GM23248 (cell line): Measurements from ENCODE around the gene SLC6A4. TPM values are rescaled to one million over a fixed set of nuclear protein-coding genes. Genes with fewer than 3 reads are reported as not detected.

Source experiments
- DNase-seq: peaks from one replicate; pipeline ENCODE4 v3.0.0-alpha.2; 2015
- H2AFZ ChIP-seq: fragments of 200-600 bp; sonication (generic); 2 replicates; pipeline ENCODE4 v1.6.1; 2016; ENCODE audit warnings: antibody characterized with exemption
- H3F3A ChIP-seq: fragments of 200-600 bp; sonication (generic); 2 replicates; pipeline ENCODE4 v1.6.1; 2016; ENCODE audit warnings: mild to moderate bottlenecking, antibody characterized with exemption, mixed run types; ENCODE audit not compliant: insufficient read depth
- H3K27ac ChIP-seq: fragments of 200-600 bp; sonication (generic); 2 replicates; pipeline ENCODE4 v1.5.1; 2016; ENCODE audit warnings: mild to moderate bottlenecking
- H3K27me3 ChIP-seq: fragments of 200-600 bp; sonication (generic); replicated peaks from 2 replicates; pipeline ENCODE4 v1.6.1; 2016; ENCODE audit warnings: mild to moderate bottlenecking; ENCODE audit not compliant: insufficient read depth
- H3K36me3 ChIP-seq: fragments of 200-600 bp; sonication (generic); 2 replicates; pipeline ENCODE4 v1.6.1; 2016; ENCODE audit warnings: low read depth, mild to moderate bottlenecking
- H3K4me1 ChIP-seq: fragments of 200-600 bp; sonication (generic); 2 replicates; pipeline ENCODE4 v1.6.1; 2016; ENCODE audit warnings: mild to moderate bottlenecking; ENCODE audit not compliant: insufficient read depth
- H3K4me2 ChIP-seq: fragments of 200-600 bp; sonication (generic); one replicate; pipeline ENCODE4 v1.6.1; 2016; ENCODE audit warnings: mild to moderate bottlenecking; ENCODE audit not compliant: unreplicated experiment
- H3K4me3 ChIP-seq: fragments of 200-600 bp; sonication (generic); 2 replicates; pipeline ENCODE4 v1.5.1; 2016; ENCODE audit warnings: mild to moderate bottlenecking
- H3K79me2 ChIP-seq: fragments of 200-600 bp; sonication (generic); 2 replicates; pipeline ENCODE4 v1.6.1; 2016; ENCODE audit warnings: mild to moderate bottlenecking; ENCODE audit not compliant: insufficient read depth
- H3K9ac ChIP-seq: fragments of 200-600 bp; sonication (generic); 2 replicates; pipeline ENCODE4 v1.6.1; 2016; ENCODE audit warnings: mild to moderate bottlenecking
- H3K9me2 ChIP-seq: fragments of 200-600 bp; sonication (generic); 2 replicates; pipeline ENCODE4 v1.6.1; 2016; ENCODE audit warnings: mixed run types, mild to moderate bottlenecking, moderate library complexity; ENCODE audit not compliant: insufficient read depth
- H3K9me3 ChIP-seq: fragments of 200-600 bp; sonication (generic); one replicate; pipeline ENCODE4 v1.6.1; 2017; ENCODE audit warnings: low read depth
- H4K20me1 ChIP-seq: fragments of 200-600 bp; sonication (generic); 2 replicates; pipeline ENCODE4 v1.6.0; 2016; ENCODE audit not compliant: insufficient read depth
- EZH2 ChIP-seq: fragments of 200-600 bp; sonication (generic); IDR thresholded peaks from 2 replicates; pipeline ENCODE4 v1.6.1; 2018; ENCODE audit warnings: antibody characterized with exemption, mild to moderate bottlenecking; ENCODE audit not compliant: insufficient read depth, poor library complexity, severe bottlenecking
- EZH2phosphoT487 ChIP-seq: fragments of 200-600 bp; sonication (generic); IDR thresholded peaks from 2 replicates; pipeline ENCODE4 v1.6.1; 2018; ENCODE audit warnings: antibody characterized with exemption, moderate library complexity, mild to moderate bottlenecking, low read depth; ENCODE audit not compliant: insufficient read depth
- WGBS, 2 experiments: methylation state at CpG; one replicate each; pipeline ENCODE4 v1.1.6; 2015 to 2017; ENCODE audit warnings: low lambda C conversion rate in 2 of 2, low coverage in 1 of 2; ENCODE audit errors: missing lambda C conversion rate in 2 of 2; 5-methylcytosine and 5-hydroxymethylcytosine counted together
- in situ Hi-C: fragments of 300-500 bp; cut with MboI; formaldehyde crosslinking; loops from 2 replicates; pipeline ENCODE4 v1.15.0; 2020
- polyA plus RNA-seq: library from polyadenylated mRNA; unstranded; fragments of >200 nt; fragmentation: Nextera tagmentation; extraction: Ambion mirVana; gene quantifications from 2 replicates; pipeline ENCODE4 v1.2.1, GENCODE V29; 2016
- total RNA-seq: library from RNA; depleted of rRNA; stranded (reverse); fragments of >200 nt; shearing (Covaris generic); gene quantifications from 2 replicates; pipeline ENCODE4 v1.2.3, GENCODE V29; 2014; rRNA removed

SLC6A4 gene
- total RNA-seq (not detected in 2 replicates), polyA plus RNA-seq (0.03 and 0.05 TPM in 2 replicates)

- H3K27ac ChIP-seq: no peak within 1 kb of the TSS
- no peaks in the 10 kb centered on the region for H4K20me1 ChIP-seq
- peak within 1 kb of the TSS; percentile 66 for H2AFZ ChIP-seq
- peaks cover 39% of the 10 kb centered on the region for H3K27me3 ChIP-seq
- no peaks in the 10 kb centered on the region for H3F3A ChIP-seq
- H3K79me2 ChIP-seq: no peaks in the 10 kb centered on the region
- H3K9me2 ChIP-seq: no peaks in the 10 kb centered on the region
- H3K4me3 ChIP-seq: peak within 1 kb of the TSS; percentile 68
- H3K4me2 ChIP-seq: peak within 1 kb of the TSS; percentile 86
- 5 to 6% methylated on average over 72 to 81 of the region's 82 CpGs for WGBS, 2 experiments
- in situ Hi-C loops: no loop called here
- no peaks in the 10 kb centered on the region for H3K9me3 ChIP-seq
- peaks cover 12% of the 10 kb centered on the region for H3K4me1 ChIP-seq
- 0 out of 2 replicates have a peak within 1 kb of the TSS, but pooled peaks have one; percentile 6 for H3K9ac ChIP-seq
- H3K36me3 ChIP-seq: no peaks in the 10 kb centered on the region
- TF ChIP-seq EZH2phosphoT487 (0 out of 2 replicates have a peak, but pooled peaks have one; percentile 17), EZH2 (no peak)
- DNase-seq: peak; percentile 64
Observed at GRCh38 chr17:30235386-30236296, at the start of gene SLC6A4. Gene SLC6A4 (minus strand): TSS chr17:30235697. CDS start chr17:30221958, 13,739 bp downstream.

DNA sequence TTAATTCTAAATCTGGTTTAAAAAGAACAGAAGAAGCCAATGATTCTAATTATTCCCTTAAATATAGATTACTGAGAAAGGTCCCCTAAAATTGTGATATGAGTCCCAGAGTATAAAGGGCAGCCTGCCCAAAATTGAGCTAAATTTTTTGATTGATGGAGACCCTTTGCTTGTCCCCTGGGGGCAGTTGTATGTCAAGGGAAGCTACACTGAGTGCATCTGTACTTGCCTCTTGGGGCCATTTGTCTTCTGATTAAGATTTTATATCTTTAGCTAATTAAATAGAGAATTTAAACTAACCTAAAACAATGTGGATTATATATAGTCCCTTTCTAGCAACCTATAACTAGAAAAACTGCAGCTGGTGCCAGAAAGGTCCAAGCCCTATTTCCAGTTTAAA is 43.7 kb upstream of the SLC6A4 start:
- no peaks in the 10 kb centered on the region for H3K27me3 ChIP-seq
- H3K9me3 ChIP-seq: no peaks in the 10 kb centered on the region
- DNase-seq: no peak
- no peak overlapping the region for H2AFZ ChIP-seq
- in situ Hi-C loops: no loop called here
- no peaks in the 10 kb centered on the region for H3K9me2 ChIP-seq
- H3K9ac ChIP-seq: no peak overlapping the region
- no peak for TF ChIP-seq EZH2phosphoT487
- no peak for TF ChIP-seq EZH2
- no peaks in the 10 kb centered on the region for H4K20me1 ChIP-seq
- no peak overlapping the region for H3K27ac ChIP-seq
- H3F3A ChIP-seq: no peaks in the 10 kb centered on the region
- H3K4me2 ChIP-seq: no peak overlapping the region
- H3K36me3 ChIP-seq: peaks cover 8% of the 10 kb centered on the region
- no peak overlapping the region for H3K4me3 ChIP-seq
- H3K4me1 ChIP-seq: peaks cover 8% of the 10 kb centered on the region; the same call in 1 of the 2 replicates
- no peaks in the 10 kb centered on the region; the same call in 1 of the 2 replicates for H3K79me2 ChIP-seq

DNA sequence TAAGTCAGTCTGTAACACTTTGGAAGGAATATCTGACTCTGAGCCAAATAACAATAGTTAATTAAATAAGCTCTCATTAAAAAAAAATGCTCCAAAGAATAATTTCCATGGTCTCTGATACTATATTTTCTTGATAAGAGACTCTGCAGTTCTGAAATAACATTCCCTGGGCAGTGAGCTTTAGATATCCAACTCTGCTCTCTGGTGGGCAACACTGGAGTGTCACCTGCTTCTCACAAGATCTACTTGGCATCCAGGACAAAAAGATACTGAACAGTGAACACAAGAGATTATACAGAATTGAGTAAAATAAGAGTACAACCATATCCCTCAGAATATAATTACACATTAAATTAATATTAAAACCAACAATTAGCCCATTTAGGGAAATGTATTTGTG is 42.5 kb upstream of the SLC6A4 start:
- no peak for TF ChIP-seq EZH2phosphoT487
- TF ChIP-seq EZH2: no peak
- Histone ChIP-seq H3F3A (no peaks in the 10 kb centered on the region), H3K27ac (no peak overlapping the region), H3K27me3 (no peaks in the 10 kb centered on the region), H3K36me3 (peaks cover 11% of the 10 kb centered on the region), H3K9ac (no peak overlapping the region), H3K4me2 (no peak overlapping the region), H4K20me1 (no peaks in the 10 kb centered on the region), H3K79me2 (no peaks in the 10 kb centered on the region; the same call in 1 of the 2 replicates), H3K9me2 (no peaks in the 10 kb centered on the region), H3K9me3 (no peaks in the 10 kb centered on the region), H3K4me3 (no peak overlapping the region), H3K4me1 (peaks cover 8% of the 10 kb centered on the region; the same call in 1 of the 2 replicates), H2AFZ (no peak overlapping the region)
- peak; percentile 62 for DNase-seq
- in situ Hi-C loops: no loop called here

DNA sequence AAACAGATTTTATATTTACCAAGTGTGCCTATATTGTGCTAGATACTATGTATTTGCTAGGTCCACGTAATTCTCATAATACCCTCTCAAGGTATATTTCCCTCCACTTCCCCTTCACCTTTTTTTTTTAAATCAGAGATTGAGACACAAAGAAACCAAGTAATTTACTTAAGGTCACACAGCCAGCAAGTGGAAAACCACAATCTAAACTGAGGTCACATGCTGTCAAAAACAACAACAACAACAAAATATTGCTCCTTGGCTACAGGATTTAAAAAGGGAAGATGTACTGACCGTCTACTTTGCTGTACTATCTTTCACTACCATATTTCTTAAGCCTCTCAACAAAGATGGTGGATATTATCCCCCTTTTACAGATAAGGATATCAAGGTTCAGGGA is 40.4 kb upstream of the SLC6A4 start:
- no peaks in the 10 kb centered on the region for H3F3A ChIP-seq
- 78 to 86% methylated on average over 2 of the region's 2 CpGs for whole genome bisulfite sequencing, 2 experiments
- peaks cover 8% of the 10 kb centered on the region; the same call in 1 of the 2 replicates for H3K4me1 ChIP-seq
- no peak overlapping the region for H2AFZ ChIP-seq
- no peak overlapping the region for H3K4me3 ChIP-seq
- no peaks in the 10 kb centered on the region for H3K9me3 ChIP-seq
- no peak for DNase-seq
- no peak overlapping the region for H3K9ac ChIP-seq
- TF ChIP-seq EZH2phosphoT487: no peak
- no peak for TF ChIP-seq EZH2
- H4K20me1 ChIP-seq: no peaks in the 10 kb centered on the region
- no peak overlapping the region for H3K4me2 ChIP-seq
- H3K27ac ChIP-seq: no peak overlapping the region
- H3K36me3 ChIP-seq: peaks cover 28% of the 10 kb centered on the region
- H3K9me2 ChIP-seq: no peaks in the 10 kb centered on the region
- H3K79me2 ChIP-seq: no peaks in the 10 kb centered on the region; the same call in 1 of the 2 replicates
- no peaks in the 10 kb centered on the region for H3K27me3 ChIP-seq
- in situ Hi-C loops: no loop called here
